Mammary epithelial cell (primary cell): ENCODE data around the gene ARHGEF28.

ENCODE experiments used
- CTCF ChIP-seq, 2 donors: IDR thresholded peaks in 1 of 2; conservative IDR thresholded peaks in 1 of 2; 2 replicates each; pipeline ENCODE4 v1.5.1; 2011 to 2012; ENCODE audit warnings: inconsistent platforms in 2 of 2, low read length in 2 of 2, mild to moderate bottlenecking in 2 of 2, control low read depth in 1 of 2, low read depth in 1 of 2; ENCODE audit not compliant: insufficient read depth in 1 of 2; ENCODE audit errors: extremely low read depth in 1 of 2
- EZH2 ChIP-seq: IDR thresholded peaks from 2 replicates; pipeline ENCODE4 v1.6.1; 2012; ENCODE audit warnings: low read length, inconsistent platforms, borderline replicate concordance

GRCh38 chr5:73922875-73923557, 297.0 kb downstream of the ARHGEF28 start:
- TF ChIP-seq CTCF (conservative IDR thresholded peaks at IDR 0.05 in 1 of 2, IDR thresholded peaks at IDR 0.05 in 1 of 2; ENCODE audit: extremely low read depth in 1 of 2, insufficient read depth in 1 of 2, low read depth in 1 of 2, low read length in 2 of 2) (no peak), EZH2 (no peak)
